SK-N-SH treated with all-trans-retinoic acid at 6 μM for 48 hours (cell line): Measurements from ENCODE around the gene ADK.

Source experiments
- RARB ChIP-seq: fragments of 250-450 bp; sonication (Bioruptor Pico); IDR thresholded peaks from 2 replicates; pipeline ENCODE4 v1.8.0; 2021; ENCODE audit warnings: mild to moderate bottlenecking, moderate library complexity
- ZFP30 ChIP-seq: fragments of 450-650 bp; formaldehyde crosslinking; IDR thresholded peaks from 2 replicates; pipeline ENCODE4 v1.5.0; 2022; ENCODE audit warnings: mild to moderate bottlenecking, moderate library complexity

DNA sequence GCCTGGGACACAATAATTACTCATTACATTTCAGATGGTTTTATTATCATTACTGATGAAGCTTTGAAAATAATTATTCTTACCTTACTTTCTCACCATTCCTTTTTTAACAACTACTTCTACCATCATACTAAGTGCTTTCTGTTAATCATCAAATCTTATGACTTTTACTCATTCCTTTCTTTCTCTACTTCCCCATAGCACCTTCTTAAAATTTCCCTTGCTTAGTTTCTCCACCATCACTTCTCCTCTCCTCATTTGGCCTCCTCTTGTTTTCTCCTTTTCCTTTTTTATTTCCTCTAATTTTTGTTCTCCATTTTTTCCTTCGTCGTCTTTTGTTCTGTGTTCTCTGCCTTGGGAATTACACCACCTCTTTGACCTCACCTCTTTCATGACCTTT is 372.2 kb downstream of the ADK start:
- TF ChIP-seq RARB (CRISPR knock-in tag): no peak
- no peak for TF ChIP-seq ZFP30 (CRISPR knock-in tag)
